SW480 (cell line): ENCODE results near the gene HIVEP3.
A peak's percentile ranks its signal among the peaks of the same experiment; 100 is the strongest.

ENCODE experiments used
- DNase-seq: peaks from one replicate; pipeline ENCODE4 v3.0.0-alpha.2; 2016; ENCODE audit warnings: low spot score

The HIVEP3 gene

DNA sequence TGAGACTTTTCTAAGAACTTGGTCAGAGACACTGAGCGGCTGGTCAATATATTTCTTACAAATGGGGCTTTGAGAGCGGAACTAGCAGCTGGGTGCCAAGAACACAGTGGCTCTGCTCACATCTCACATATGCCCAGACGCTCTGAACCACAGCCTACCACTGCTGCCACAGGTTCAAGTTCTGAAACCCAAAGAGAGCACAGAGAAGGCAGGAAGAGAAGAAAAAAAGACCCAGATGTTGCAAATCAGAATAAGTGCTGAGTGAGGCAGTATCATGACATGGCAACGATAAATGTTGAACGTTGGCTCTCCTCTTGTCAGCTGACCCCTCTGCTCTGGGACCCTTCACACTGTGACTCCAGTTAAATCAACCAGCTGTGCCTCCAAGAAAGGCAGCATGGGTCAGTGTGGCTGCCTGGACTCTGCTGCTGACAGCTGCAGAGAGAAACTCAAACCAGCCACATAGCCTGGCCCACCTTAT is 26.4 kb downstream of the HIVEP3 start:
- no peak for DNase-seq

DNA sequence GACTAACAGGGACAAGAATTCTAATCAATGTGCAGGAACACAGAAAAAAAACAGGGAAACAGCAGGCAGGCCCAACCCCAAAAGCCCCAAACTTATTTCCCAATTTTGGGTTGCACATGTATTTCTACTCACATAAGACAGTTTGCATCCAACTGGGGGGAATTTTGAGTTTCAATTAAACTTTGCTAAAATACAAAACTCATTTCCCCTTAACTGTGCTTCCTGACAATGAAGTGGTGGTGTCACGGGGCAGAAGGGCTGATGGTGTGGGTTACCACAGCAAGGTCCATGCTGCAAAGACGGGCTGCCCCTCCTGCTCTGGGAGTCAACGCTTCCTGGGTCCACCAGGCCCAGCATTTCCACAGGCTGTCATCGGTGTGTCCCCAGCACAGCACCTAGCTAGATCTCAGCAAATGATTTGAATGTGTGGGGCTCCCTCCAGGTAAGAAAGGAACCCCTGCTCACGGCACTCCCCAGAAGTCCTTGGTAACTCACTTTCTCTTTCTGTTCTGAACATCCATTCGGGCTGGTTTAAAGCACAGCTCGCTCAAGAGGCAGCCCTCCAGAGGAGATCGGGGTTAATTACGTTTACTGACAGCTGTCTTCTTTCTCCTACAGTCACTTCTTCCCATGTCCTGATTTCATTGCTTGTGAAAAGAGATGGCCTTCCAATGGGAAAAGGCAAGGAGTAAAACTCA is 27.4 kb downstream of the HIVEP3 start:
- DNase-seq = peak; percentile 79

- no peak for DNase-seq
Observed at GRCh38 chr1:41890825-41891198, 27.9 kb downstream of the HIVEP3 start.

- no peak for DNase-seq
Observed at GRCh38 chr1:41889506-41890414, 29.0 kb downstream of the HIVEP3 start.

GRCh38 chr1:41888756-41889155 is 30.0 kb downstream of the HIVEP3 start:
- no peak for DNase-seq

DNA sequence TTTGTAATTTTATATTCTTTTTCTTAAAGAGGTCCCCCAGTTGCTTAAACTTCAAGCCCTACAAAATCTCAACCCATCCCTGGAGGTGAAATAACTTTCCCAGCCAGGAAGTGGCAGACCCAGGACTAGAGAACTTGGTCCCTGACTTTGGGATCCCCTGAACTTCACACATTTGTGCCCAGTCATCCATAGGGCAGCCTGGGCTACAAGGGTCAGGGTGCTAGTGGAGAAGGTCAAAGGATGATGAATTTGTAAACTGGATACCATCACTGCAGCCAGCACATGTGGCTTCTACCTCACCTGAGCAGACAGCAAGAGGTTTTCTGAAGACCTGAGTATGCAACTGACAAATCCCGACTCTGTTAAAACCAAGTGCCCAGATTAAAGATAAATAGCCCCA is 31.4 kb downstream of the HIVEP3 start:
- no peak for DNase-seq

- DNase-seq = no peak
Observed at GRCh38 chr1:41884256-41885230, 34.2 kb downstream of the HIVEP3 start.

- DNase-seq = no peak
Observed at GRCh38 chr1:41883507-41883906, 35.2 kb downstream of the HIVEP3 start.

DNA sequence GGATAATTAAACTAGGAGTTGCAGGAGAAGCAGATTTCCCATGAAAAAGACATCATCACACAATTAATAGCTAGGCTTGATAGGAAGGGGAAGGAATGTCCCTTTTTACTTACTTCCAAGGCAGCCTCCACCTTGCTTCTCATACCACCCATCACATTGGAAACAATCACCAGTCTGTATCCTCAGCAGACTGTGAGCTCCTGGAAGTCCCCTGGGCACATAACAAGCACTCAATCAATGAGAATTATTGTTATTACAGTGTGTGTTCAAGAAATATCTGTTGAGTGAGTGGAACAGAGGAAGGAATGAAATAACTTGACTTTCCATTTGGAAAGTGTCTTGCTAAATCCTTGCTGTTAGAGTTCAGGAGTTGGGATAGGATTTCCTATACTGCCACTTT is 36.2 kb downstream of the HIVEP3 start:
- no peak for DNase-seq

DNA sequence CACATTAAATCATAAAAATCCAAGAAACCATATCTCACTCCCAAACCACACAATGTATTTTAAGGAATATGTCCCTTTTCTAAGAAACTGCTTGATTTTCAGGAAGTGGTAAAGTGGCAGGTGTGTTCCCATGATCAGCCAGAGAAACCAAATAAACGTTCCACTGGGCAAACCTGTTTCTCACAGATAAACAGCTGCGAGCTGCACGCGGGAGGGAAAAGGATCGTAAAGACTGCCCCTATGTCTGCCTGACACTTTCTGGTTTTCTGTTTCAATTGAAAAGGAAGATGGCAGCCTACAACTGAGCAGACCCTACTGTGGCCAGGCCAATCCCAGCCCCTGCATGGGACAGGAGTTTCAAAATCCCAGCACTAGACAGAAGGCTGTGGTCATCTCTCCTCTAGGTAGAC is 36.6 kb downstream of the HIVEP3 start:
- no peak for DNase-seq

- DNase-seq = no peak
Observed at GRCh38 chr1:41880950-41881885, 37.5 kb downstream of the HIVEP3 start.

DNA sequence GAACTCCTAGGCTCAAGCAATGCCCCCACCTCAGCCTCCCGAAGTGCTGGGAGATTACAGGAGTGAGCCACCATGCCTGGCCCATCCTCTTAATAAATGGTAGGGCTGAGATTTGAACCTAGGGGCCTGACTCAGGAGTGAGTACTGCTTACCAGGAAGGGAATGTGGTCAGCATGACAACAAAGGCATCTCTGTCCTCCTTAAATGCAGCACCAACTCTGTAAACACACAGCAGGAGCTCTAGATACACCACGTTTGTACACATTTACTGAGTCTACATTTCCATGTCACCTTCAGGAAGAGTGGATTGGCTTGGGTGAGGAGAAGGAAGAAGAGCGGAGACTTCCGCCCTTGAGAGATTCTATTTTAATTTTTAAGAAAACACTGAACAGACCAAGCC is 38.5 kb downstream of the HIVEP3 start:
- DNase-seq = no peak

GRCh38 chr1:41879617-41880016 is 39.1 kb downstream of the HIVEP3 start:
- DNase-seq = no peak

GRCh38 chr1:41878911-41879310 is 39.8 kb downstream of the HIVEP3 start:
- DNase-seq = no peak

DNA sequence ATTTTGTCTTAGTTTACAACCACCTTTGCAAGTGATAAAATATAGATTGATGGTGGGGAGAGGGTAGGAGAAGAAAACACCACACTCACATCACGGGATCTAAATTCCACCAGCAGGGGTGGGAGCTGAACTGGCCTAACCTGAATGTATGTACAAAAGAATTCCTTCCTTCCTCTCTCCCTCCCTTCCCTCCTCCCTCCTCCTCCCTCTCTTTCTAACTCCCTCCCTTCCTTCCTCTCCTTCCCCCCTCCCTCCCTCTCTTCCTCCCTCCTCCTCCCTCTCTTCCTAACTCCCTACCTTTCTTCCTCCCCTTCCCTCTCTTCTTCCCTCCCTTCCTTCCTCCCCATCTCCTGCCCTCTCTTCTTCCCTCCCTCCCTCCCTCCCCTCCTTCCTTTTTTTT is 40.2 kb downstream of the HIVEP3 start:
- DNase-seq = no peak

DNA sequence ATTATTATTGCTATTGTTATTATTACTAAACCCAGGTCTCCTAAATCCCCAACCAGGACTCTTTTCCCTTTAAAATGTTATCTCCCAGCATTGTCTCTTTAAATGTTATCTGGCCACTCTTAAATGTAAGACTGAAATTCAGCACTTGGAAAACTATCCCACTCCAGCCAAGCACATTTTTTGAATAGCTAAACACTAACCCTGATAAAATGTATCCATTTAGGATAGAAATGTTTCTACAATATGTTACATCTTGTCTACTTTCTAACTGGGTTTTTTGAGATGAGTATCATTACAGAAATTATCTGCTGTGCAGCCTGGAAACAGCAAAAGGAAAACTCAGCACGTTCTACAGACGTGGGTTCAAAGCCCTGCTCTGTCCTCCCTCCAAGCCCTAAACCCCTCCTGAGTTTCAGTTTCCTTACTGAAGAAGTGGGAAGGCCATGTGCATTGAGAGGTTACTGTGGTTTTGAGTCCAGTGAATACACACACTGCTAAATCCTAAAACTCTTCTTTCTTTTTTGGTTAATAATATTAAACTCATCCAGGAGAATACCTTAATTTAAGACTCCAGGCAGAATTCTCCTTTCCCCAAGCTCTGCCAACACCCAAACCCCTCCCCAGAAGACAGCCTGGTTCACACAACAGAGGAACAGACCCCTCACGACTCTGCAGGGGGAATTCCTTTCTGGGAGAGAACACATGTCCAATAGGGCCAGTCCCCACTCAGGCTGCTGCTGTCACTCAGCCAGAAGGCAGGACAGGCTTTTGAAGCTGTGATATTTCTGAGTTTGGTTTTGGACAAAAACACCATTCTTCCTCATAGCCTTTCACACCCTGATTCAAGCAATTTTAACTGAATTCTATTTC is 41.9 kb downstream of the HIVEP3 start:
- no peak for DNase-seq

- no peak for DNase-seq
Observed at GRCh38 chr1:41875487-41875886, 43.2 kb downstream of the HIVEP3 start.

DNA sequence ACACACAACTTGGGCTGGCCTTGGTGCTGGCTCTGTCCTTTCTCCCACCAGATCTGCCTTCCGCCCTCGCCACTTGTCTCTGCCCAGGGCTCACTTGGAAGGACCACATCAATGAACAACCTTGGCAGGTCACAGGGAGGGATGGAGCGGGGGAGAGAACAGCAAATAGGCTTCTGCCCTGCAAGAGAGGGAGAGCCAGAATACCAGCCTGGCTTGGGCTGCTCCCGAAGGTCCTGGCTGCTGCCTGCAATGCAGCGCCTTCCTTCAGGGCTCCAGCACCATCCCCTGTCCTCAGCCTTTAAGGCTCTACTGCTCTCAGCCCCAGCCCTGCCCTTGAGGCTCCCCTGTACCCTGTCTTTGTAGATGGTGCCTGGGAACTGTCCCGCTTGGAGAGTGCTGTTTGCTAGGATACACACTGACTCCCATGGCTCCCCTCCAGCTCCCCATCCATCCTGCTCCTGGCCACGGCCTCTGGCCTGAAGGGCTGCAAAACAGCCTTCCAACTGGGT is 43.8 kb downstream of the HIVEP3 start:
- no peak for DNase-seq

DNA sequence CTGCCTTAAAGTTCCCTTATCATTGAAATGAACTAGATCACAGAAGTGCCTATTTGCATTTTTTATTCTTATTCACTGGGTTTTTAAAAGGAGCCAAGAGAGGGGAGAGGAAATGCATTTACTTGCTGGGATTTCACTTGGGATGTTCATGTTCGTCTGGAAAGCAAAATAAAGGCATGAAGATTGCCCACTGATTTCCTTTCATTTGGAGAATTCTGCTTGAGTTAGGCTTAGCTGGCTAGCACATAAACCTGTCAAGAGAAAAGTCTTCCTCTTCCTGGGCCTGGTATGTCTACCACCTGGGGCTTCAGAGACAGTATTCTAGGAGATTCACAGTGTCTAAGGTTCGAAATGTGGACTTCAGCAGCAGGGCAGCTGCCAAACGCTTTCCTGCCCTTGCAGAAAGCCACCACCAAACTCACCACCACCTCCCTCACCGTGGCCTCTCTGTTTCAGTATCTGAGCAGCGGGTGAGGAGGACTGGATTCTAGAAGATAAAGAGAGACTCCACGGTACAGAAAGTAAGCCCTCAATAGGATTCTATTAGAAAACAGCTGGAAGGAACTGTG is 44.5 kb downstream of the HIVEP3 start:
- DNase-seq = no peak
